Erythroblast (primary cell): ENCODE data around the gene NGF.

Experiments
- GATA1 ChIP-seq: IDR thresholded peaks from 2 replicates; pipeline ENCODE4 v1.6.1; 2011; ENCODE audit warnings: low read depth, mild to moderate bottlenecking, control low read depth, low read length, moderate library complexity
- POLR2A ChIP-seq: IDR thresholded peaks from 2 replicates; pipeline ENCODE4 v1.6.1; 2011; ENCODE audit warnings: mild to moderate bottlenecking, low read length

- TF ChIP-seq POLR2A, result no peak
- no peak for TF ChIP-seq GATA1
These were observed at the start of gene NGF for GRCh38 chr1:115337633-115338456.
